SK-N-SH (cell line): ENCODE results near the gene BTG4.

Source experiments
- EP300 ChIP-seq, 2 experiments: IDR thresholded peaks; 2 replicates each; pipeline versions ENCODE4 v1.4.0 to v1.6.1; 2012; ENCODE audit warnings: borderline replicate concordance in 1 of 2, low read depth in 1 of 2, low read length in 1 of 2
- FOXM1 ChIP-seq: IDR thresholded peaks from 2 replicates; pipeline ENCODE4 v1.4.0; 2012; ENCODE audit warnings: low read depth, mild to moderate bottlenecking
- MAX ChIP-seq: IDR thresholded peaks from 2 replicates; pipeline ENCODE4 v1.4.0; 2012; ENCODE audit warnings: low read depth
- PBX3 ChIP-seq: IDR thresholded peaks from 2 replicates; pipeline ENCODE4; 2012
- POLR2AphosphoS5 ChIP-seq: IDR thresholded peaks from 2 replicates; pipeline ENCODE4 v1.6.1; 2012; ENCODE audit warnings: low read depth, low read length
- USF2 ChIP-seq: fragments of 150-350 bp; IDR thresholded peaks from 2 replicates; pipeline ENCODE4 v1.6.1; 2017; ENCODE audit warnings: antibody characterized with exemption, low read length, low read depth, borderline replicate concordance
- TF ChIP-seq, protein P1 (sequence below): fragments of 200-600 bp; sonication (generic); IDR thresholded peaks from 2 replicates; pipeline ENCODE4 v1.6.1; 2017; ENCODE audit warnings: antibody characterized with exemption, mild to moderate bottlenecking, moderate library complexity

- TF ChIP-seq, protein P1, sequence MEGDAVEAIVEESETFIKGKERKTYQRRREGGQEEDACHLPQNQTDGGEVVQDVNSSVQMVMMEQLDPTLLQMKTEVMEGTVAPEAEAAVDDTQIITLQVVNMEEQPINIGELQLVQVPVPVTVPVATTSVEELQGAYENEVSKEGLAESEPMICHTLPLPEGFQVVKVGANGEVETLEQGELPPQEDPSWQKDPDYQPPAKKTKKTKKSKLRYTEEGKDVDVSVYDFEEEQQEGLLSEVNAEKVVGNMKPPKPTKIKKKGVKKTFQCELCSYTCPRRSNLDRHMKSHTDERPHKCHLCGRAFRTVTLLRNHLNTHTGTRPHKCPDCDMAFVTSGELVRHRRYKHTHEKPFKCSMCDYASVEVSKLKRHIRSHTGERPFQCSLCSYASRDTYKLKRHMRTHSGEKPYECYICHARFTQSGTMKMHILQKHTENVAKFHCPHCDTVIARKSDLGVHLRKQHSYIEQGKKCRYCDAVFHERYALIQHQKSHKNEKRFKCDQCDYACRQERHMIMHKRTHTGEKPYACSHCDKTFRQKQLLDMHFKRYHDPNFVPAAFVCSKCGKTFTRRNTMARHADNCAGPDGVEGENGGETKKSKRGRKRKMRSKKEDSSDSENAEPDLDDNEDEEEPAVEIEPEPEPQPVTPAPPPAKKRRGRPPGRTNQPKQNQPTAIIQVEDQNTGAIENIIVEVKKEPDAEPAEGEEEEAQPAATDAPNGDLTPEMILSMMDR, result peak; percentile 87
- TF ChIP-seq FOXM1, result no peak
- TF ChIP-seq MAX, result 0 out of 2 replicates have a peak, but pooled peaks have one; percentile 22
- no peak for TF ChIP-seq POLR2AphosphoS5
- TF ChIP-seq PBX3, result no peak
- no peak for TF ChIP-seq EP300 (IDR thresholded peaks at IDR 0.05; ENCODE audit: borderline replicate concordance in 1 of 2, low read depth in 1 of 2, low read length in 1 of 2)
- no peak for TF ChIP-seq USF2
Observed at GRCh38 chr11:111446404-111447111, 65.6 kb downstream of the BTG4 start.
